HG02943 (cell line): Measurements from ENCODE around the gene HDAC11.
"Not testable (repeated sequence)": the region's sequence is repeated elsewhere in the genome, so short reads cannot be mapped to it uniquely, and the experiment has no call there.

Experiments
- ATAC-seq: cut with Tn5 transposase; IDR thresholded peaks from one replicate; pipeline ENCODE4 v1.9.1; 2021; ENCODE audit warnings: mild to moderate bottlenecking, low read depth, moderate library complexity; ENCODE audit not compliant: unreplicated experiment

The HDAC11 gene, protein sequence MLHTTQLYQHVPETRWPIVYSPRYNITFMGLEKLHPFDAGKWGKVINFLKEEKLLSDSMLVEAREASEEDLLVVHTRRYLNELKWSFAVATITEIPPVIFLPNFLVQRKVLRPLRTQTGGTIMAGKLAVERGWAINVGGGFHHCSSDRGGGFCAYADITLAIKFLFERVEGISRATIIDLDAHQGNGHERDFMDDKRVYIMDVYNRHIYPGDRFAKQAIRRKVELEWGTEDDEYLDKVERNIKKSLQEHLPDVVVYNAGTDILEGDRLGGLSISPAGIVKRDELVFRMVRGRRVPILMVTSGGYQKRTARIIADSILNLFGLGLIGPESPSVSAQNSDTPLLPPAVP

DNA sequence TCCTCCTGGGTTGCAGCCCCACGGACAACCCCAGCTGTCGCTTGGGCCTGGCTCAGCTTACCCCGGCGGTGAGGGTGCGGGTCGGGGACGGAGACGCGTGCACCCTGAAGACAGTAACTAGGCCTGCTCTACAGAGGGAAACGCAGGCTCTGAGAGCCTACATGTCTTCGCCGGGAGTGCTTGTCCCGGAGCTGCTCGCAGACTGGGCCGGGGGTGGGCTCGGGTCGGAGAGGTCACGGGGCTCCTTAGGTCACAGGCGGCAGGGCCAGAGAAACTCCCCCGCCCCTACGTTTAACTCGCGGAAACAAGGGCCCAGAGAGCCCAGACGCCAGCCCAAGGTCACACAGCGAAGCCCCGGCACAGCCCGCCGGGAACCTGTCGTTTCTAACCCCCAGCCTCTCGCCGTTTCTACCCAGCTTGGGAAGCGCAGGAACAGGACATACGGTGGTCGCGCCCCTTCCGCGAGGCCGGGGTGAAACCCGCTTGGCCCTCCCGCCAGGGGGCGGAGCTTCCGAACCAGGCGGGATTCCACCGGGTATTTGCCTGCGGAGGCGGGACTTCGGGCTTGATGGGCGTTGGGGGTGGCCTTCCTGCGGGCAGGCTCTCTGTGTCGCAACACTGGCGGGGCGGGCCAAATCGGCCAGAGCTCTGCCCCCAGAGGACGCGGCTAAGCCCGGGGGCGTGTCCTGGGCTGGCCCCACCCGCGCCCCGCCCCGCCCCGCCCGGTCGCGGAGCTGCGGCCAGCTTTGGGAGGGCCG, at the start of gene HDAC11:
HDAC11 (plus strand) TSS at position 725 of the 758 bp plus-strand sequence. CDS start 42 bp downstream, outside the sequence.
- ATAC-seq, result peak; percentile 93

DNA sequence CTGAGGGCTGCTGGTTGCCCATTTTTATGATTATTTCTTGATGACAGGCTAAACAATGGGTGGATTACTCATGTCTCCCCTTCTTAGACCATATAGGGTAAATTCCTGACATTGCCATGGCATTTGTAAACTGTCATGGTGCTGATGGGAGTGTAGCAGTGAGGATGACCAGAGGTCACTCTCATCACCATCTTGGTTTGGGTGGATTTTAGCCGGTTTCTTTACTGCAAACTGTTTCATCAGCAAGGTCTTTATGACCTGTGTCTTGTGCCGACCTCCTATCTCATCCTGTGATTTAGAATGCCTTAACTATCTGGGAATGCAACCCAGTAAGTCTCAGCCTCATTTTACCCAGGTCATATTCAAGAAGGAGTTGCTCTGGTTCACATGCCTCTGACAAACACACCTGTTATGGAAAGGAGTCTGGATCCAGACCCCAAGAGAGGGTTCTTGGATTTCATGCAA, 49.7 kb upstream of the HDAC11 start:
- not testable (repeated sequence) for ATAC-seq

DNA sequence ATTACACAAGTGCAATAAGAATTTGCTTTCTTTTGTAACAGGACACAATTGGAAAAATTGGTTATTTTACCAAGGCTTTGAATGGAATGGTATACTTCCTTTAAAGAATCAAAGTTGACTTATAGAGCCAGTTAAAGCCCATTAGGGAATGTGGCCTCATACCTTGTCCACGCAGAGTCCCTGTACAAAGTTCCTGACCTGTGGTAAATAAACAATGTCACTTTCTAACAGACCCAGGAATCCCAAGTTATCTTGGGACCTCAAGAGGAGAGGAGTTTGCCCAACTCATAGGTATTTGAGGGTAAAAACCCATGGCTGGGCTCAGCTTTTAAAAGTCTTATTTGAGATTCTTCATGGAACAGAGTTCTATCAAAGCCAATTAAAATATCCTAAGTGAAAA, 48.0 kb upstream of the HDAC11 start:
- ATAC-seq, result no peak

DNA sequence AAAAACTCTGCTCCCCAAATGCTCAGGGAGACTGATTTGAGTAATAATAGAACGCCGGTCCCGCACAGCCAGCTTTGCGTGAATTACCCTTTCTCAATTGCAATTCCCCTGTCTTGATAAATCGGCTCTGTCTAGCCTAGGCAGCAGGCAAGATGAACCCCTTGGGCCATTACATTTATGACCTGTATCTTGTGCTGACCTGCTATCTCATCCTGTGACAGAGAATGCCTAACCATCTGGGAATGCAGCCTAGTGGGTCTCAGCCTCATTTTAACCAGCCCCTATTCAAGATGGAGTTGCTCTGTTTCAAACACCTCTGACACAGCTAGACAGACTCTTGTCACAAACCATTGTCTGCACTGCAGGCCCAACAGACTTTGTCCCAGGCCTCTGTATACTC, 46.2 kb upstream of the HDAC11 start:
- no peak for ATAC-seq

DNA sequence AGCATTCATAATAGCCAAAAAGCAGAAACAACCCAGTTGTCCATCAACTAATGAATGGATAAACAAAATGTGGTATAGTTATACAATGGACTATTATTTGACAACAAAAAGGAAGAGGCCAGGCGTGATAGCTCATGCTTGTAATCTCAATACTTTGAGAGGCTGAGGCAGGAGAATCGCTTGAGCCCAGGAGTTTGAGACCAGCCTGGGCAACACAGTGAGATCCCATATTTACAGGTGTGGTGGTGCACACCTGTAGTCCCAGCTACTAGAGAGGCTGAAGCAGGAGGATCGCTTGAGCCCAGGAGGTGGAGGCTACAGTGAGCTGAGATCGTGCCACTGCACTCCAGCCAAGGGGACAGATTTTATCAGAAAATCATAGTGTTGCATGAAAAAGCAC, 43.9 kb upstream of the HDAC11 start:
- not testable (repeated sequence) for ATAC-seq

DNA sequence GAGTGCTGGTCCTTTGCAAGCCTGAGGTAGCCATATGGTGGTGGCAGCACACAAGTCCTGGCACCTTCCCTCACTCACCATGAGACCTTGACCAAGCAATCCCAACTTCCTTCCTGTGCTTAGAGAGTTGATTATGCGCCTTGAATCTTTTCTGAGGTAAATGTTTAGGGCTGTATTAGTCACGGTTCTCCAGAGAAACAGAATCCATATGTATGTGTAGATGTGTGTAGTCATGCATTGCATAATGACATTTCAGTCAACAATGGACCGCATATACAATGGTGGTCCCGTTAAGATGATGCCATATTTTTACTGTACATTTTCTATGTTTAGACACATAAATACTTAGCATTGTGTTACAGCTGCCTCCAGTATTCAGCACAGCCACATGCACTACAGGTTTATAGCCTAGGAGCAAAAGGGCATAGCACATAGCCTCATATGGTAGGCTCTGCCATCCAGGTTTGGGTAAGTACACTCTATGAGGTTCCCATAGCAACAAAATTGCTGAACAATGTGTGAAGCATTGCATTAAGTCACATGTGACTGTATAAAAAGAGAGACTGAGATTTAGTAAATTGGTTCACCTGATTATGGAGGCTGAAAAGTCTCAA, 39.8 kb upstream of the HDAC11 start:
- ATAC-seq, result no peak

DNA sequence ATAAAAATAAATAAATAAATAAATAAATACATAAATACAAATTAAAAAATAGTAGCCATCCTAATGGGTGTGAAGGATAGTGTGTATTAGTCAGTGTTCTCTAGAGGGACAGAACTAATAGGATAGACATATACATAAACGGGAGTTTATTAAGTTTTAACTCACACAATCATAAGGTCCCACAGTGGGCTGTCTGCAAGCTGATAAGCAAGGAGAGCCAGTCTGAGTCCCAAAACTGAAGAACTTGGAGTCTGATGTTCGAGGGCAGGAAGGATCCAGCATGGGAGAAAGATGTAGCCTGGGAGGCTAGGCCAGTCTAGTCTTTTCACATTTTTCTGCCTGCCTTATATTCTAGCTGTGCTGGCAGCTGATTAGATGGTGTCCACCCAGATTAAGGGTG, 37.2 kb upstream of the HDAC11 start:
- ATAC-seq, result not testable (repeated sequence)

DNA sequence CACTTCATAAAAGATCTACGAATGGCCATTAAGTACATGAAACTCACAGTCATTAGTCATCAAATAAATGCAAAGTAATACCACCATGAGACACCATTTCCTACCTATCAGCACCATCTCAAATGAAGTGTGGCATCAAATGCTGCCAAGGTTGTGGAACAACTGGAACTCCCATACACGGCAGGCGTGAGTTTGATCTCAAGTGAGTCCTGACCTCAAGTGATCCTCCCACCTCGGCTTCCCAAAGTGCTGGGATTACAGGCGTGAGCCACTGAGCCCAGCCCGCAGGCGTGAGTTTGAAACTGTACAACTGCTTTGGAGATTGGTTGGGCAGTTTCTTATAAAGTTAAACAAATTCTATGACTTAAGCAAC, 28.8 kb upstream of the HDAC11 start:
- ATAC-seq, result peak; percentile 4

DNA sequence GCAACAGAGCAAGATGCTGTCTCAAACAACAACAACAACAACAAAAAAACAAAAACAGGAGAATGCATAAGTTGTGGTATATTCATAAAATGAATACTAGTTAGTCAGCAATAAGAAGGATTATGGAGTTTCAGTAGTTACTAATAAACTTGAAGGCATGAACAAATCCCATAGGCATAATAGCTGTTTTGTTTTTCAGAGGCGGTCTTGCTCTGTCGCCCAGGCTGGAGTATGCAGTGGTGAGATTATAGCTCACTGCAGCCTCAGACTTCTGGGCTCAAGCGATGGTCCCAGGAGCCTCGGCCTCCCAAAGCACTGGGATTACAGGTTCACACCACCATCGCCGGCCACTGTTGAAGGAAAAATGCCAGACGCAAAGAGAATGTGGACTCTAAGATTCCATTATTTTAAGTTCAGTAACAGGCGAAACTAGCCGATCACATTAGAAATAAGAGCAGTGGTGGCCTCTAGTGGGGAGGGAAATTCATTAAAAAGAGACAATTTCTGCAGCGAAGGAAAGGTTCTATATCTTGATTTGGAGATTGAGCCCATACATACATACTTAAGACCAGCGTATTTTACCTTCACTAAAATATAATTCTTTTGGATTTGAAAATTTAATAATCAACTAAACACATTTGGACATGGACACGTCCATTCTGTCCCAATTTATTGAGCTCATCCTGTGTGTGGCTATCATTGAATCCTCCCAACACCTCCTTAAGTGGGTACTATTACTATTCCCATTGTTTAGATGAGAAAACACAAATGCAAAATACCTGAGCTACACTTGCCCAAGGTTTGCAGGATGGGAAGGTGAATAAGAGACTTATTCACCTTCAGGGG, 27.4 kb upstream of the HDAC11 start:
- no peak for ATAC-seq

DNA sequence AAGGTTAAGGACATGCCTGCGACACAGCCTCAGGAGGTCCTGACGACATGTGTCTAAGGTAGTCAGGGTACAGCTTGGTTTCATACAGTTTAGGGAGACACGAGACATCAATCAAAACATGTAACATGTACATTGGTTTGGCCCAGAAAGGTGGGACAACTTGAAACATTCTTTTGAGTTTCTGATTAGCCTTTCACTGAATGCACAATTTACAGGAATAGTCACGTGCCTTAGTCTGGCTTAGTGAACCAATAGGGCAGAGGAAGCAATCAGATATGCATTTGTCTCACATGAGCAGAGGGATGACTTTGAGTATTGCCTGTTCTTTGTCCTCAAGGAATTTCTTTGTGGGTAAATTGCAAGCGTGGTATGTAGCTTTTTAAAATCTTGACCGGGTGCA, 24.5 kb upstream of the HDAC11 start:
- no peak for ATAC-seq

DNA sequence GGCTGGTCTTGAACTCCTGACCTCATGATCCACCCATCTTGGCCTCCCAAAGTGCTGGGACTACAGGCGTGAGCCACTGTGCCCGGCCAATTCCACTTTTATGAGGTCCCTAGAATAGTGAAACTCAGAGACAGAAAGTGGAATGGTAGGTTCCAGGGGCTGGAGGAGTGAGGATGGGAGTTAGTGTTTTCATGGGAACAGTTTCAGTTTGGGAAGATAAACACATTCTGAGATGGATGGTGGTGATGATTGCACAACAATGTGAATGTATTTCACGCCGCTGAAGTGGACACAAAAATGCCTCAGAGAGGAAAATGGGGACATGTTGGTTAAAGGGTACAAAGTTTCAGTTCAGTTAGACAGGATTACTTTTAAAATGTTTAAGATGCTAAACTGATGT, 22.5 kb upstream of the HDAC11 start:
- ATAC-seq, result no peak

DNA sequence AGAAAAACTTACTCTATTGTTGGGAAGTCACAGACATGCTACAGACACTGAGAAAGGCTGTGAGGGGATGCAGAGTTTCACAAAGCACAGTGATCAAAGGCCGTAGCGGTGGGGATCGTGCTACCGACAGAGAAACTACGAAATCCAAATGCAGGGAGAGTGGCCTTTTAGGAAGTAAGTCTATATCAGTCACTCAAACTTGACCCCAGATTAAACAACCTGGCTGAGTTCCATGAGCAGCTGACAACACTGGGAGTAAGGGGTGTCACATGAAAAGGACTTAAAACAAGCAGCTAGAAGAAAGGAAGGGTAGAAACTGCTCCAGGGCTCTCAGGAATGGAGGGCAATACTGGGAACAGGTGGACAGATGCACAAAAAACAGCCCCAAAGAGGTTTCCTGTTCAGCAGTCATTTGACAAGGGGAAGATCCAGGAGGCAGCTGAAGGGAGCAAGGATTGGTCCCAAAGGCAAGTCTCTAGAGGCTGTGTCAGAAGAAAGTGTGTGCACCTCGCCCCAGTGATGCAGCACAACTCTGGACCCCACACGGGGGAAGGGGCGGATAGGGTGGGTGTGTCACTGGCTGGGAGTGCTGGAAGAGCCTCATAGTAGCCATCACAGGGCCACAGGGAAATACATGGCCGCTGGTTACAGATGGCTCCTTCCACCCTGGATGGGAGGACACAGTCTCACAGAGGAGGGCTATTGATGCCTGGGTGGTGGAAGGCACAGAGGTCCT, 20.3 kb upstream of the HDAC11 start:
- no peak for ATAC-seq

DNA sequence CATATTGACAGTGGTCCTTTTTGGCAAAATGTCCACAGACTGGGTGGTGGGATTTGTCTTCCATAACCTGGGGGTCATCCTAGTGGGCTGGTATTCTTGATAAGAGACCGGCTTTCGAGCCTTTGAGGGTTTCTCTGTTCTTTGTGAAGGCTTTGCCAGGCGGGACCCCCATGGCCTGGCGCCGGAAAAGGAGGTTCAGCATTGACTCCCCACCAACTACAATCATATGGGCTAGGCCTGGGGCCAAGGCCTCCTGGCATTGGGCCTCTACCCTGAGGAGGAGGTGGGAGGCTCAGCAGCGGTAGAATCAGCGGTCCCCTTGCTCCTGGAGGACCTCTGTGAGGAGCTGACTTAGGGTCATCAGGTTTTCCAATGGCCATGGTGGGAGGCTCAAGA, 19.8 kb upstream of the HDAC11 start:
- no peak for ATAC-seq

DNA sequence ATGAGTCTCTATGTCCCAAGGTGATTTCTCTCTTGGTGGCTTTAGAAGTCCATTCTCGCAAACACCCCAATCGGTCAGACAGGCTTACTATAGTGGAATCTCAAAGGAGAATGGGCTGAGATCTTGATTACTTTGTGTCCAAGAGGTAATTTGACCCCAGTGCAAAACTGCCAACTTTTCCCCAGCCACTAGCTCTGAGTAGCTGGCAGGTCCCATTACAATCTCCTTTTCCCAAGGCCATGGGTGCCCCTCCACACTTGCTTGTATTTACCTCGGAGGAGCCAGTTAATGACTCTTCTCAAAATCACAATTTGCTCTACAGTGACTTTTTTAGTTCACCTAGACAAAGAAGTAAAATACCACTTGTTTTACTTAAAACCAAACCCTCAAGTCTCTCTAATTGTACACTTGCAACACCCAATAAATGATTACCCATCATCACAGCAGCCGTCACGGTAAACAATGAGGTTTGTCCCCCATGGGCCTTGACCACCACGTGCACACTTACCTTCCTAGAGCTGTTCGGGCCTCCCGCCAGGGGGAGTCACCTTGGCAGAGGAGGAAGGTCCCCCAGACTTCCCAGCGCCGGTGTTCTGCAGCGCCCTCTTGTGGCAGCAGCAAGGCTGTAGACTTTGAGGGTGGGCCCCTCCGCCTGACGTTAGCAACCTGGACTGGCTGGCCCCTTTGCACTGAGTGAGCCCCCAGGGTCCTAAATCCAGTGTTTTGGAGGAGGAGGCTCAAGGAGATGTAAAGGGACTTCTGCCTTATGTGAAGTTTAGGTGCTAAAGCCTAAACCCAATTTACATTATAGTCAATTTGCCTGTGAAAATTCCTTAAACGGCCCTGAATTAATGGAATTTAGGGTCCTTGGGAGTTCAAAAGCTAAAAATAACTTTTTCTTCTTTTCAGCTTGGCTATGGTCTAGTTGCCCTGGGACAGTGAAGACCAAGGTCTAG, 18.7 kb upstream of the HDAC11 start:
- ATAC-seq, result no peak

DNA sequence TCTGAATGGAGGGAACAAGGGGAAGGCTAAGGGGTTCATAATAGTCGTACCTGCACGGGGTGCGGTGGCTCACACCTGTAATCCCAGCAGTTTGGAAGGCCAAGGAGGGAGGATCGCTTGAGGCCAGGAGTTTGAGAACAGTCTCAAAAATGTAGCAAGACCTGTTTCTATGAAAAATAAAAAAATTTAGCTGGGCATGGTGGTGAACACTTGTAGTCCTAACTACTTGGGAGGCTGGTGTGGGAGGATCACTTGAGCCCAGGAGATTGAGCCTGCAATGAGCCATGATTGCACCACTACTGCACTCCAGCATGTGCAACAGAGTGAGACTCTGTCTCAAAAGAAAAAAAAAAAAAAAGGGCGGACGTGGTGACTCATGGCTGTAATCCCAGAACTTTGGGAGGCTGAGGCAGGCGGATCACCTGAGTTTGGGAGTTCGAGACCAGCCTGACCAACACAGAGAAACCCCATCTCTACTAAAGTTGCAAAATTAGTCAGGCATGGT, 17.9 kb upstream of the HDAC11 start:
- ATAC-seq, result no peak

DNA sequence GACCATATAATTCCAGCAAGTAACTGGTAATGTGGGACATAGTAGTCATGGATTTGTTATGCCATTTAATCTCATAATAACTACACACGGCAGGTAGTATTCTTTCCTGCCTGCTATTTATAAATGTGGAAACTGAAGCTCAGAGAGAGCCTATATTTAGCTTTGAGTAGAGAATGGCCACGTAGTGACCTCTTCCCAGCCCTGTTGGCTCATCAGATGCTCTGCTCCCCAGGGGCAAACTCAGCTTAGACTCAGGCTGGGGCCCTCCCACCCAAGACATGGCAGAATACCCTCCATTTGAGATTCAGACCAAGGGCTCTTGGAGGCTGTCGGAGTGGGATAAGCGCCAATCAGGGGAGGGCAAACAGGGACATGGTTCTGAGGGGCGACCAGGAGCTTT, 17.3 kb upstream of the HDAC11 start:
- ATAC-seq, result no peak

DNA sequence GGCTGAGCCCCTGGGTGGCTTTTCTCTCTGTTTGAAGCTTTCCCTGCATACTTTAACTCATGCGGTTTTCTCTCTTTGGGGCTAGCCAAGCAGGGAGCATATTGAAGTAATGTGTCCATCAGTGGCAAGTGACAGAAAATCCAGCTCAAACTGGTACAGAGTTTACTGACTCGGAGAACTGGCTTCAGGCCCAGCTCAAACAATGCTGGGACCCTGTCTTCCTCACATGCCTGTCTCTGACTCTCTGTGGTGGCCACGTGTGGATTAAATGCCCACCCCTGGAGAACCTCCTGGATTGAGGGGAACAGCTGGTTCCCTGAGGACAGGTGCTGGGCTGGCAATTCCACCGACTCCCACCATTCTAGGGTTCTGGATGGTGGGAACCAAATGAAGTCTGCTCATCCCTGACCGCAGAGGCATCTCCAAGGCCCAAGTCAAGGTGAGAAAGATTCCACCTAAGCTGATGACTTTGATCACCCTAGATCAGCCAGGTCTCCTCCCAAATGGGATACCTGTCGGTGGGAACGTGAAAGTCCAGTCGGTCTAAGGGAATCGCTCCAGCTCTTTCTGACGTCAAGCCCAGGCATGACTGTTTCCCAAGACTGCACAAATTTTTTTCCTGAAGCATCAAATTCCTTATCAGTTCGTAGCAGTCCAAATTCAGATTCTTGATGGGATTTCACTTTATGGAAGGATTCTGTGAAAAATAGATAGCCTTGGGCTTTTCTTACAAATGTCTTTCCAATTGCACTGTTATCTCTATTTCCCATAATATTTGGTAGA, 16.3 kb upstream of the HDAC11 start:
- ATAC-seq, result no peak
